Progenitor cell of endocrine pancreas (in vitro differentiated cells): ENCODE measurements around the gene RACK1. TPM values are rescaled to one million over a fixed set of nuclear protein-coding genes. Genes with fewer than 3 reads are reported as not detected.
A peak's percentile ranks its signal among the peaks of the same experiment; 100 is the strongest.
"Not testable (repeated sequence)": the region's sequence is repeated elsewhere in the genome, so short reads cannot be mapped to it uniquely, and the experiment has no call there.

Experiments used
- DNase-seq: peaks from one replicate; pipeline ENCODE4 v3.0.0; 2021; ENCODE audit warnings: low spot score; ENCODE audit not compliant: unreplicated experiment
- H3K27ac Mint-ChIP-seq: 2 replicates; pipeline ENCODE4 v1.8.0; 2021; ENCODE audit warnings: mild to moderate bottlenecking, moderate library complexity, mixed read lengths
- H3K27me3 Mint-ChIP-seq: 2 replicates; pipeline ENCODE4 v1.8.0; 2021; ENCODE audit warnings: mixed read lengths
- H3K36me3 Mint-ChIP-seq: 2 replicates; pipeline ENCODE4 v1.8.0; 2022; ENCODE audit warnings: mixed read lengths; ENCODE audit not compliant: insufficient read depth
- H3K4me1 Mint-ChIP-seq: 2 replicates; pipeline ENCODE4 v1.8.0; 2021; ENCODE audit warnings: low read depth, mixed read lengths
- H3K4me3 Mint-ChIP-seq: 2 replicates; pipeline ENCODE4 v1.8.0; 2021; ENCODE audit warnings: low read depth, mild to moderate bottlenecking, moderate library complexity, mixed read lengths
- H3K9me3 Mint-ChIP-seq: 2 replicates; pipeline ENCODE4 v1.8.0; 2021; ENCODE audit warnings: low read depth, mixed read lengths
- total RNA-seq: library from RNA; stranded (reverse); gene quantifications from 2 replicates; pipeline ENCODE4 v1.2.1, GENCODE V29; 2021
- TF ChIP-seq, protein P1 (sequence below): fragments of 200-600 bp; sonication (generic); IDR thresholded peaks from one replicate; pipeline ENCODE4 v1.5.0; 2021; ENCODE audit warnings: antibody characterized with exemption, mild to moderate bottlenecking; ENCODE audit not compliant: unreplicated experiment

Gene RACK1
- total RNA-seq, 1 donor from 2014 or later = 1,855 TPM

DNA sequence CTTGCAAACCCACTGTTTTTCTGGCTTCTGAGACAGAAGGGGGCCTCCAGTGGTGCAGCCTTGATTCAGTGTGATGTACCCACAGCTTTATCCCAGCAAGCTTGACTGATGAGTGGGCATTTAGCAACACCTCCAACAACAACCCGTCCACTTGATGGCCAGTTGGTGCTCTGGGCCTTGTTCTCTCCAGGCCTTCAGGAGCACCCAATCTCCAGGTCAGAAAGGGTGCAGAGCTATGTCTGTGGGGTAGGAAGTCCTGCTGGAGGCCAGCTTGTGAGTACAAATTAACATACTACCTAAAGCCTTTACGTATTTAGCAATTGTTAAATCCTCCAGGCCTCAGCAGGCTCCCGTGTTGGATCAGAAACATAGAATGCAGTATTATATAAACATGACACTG is 27.4 kb upstream of the RACK1 start:
- H3K36me3 Mint-ChIP-seq = no peaks in the 10 kb centered on the region
- H3K27ac Mint-ChIP-seq = no peak overlapping the region
- no peak for DNase-seq
- H3K9me3 Mint-ChIP-seq = no peaks in the 10 kb centered on the region
- peaks cover 12% of the 10 kb centered on the region for H3K4me1 Mint-ChIP-seq
- TF ChIP-seq, protein P1, sequence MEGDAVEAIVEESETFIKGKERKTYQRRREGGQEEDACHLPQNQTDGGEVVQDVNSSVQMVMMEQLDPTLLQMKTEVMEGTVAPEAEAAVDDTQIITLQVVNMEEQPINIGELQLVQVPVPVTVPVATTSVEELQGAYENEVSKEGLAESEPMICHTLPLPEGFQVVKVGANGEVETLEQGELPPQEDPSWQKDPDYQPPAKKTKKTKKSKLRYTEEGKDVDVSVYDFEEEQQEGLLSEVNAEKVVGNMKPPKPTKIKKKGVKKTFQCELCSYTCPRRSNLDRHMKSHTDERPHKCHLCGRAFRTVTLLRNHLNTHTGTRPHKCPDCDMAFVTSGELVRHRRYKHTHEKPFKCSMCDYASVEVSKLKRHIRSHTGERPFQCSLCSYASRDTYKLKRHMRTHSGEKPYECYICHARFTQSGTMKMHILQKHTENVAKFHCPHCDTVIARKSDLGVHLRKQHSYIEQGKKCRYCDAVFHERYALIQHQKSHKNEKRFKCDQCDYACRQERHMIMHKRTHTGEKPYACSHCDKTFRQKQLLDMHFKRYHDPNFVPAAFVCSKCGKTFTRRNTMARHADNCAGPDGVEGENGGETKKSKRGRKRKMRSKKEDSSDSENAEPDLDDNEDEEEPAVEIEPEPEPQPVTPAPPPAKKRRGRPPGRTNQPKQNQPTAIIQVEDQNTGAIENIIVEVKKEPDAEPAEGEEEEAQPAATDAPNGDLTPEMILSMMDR = no peak
- no peaks in the 10 kb centered on the region for H3K27me3 Mint-ChIP-seq
- no peak overlapping the region for H3K4me3 Mint-ChIP-seq

DNA sequence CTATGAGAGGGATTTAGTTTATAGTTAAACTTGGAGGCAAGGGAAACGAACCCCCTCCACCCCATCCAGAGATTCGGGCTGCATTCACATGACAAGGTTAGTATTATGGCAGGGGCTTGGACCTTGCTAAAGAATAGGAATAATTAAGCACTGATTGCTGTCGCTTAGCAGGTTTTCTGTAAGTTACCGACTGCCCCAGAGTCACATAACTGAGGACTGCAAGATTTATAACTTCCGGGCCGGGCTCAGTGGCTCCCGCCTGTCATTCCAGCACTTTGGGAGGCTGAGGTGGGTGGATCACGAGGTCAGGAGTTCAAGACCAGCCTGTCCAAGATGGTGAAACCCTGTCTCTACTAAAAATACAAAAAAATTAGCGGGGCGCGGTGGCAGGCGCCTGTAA is 24.2 kb upstream of the RACK1 start:
- H3K9me3 Mint-ChIP-seq, H3K27me3 Mint-ChIP-seq, DNase-seq, H3K4me3 Mint-ChIP-seq, H3K36me3 Mint-ChIP-seq: not testable (repeated sequence)
- Mint-ChIP-seq H3K4me1 (peaks cover 12% of the 10 kb centered on the region), H3K27ac (peak overlapping the region; percentile 7)

DNA sequence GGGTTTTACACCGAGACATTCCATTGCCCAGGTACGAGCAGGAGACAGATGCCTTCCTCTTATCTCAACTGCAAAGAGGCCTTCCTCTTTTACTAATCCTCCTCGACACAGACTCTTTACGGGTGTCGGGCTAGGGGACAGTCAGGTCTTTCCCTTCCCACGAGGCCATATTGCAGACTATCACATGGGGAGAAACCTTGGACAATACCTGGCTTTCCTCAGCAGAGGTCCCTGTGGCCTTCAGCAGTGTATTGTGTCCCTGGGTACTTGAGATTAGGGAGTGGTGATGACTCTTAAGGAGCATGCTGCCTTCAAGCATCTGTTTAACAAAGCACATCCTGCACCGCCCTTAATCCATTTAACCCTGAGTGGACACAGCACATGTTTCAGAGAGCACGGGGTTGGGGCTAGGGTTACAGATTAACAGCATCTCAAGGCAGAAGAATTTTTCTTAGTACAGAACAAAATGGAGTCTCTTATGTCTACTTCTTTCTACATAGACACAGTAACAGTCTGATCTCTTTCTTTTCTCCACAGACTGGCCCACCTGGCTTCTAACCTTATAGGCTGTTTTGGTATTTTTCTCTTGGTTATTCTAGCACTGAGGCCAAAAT is 23.7 kb upstream of the RACK1 start:
- not testable (repeated sequence) for H3K27me3 Mint-ChIP-seq, H3K9me3 Mint-ChIP-seq, H3K36me3 Mint-ChIP-seq, H3K4me3 Mint-ChIP-seq, DNase-seq
- peak overlapping the region; percentile 75 for H3K27ac Mint-ChIP-seq
- TF ChIP-seq, protein P1 = peak; percentile 16
- H3K4me1 Mint-ChIP-seq = peaks cover 12% of the 10 kb centered on the region

DNA sequence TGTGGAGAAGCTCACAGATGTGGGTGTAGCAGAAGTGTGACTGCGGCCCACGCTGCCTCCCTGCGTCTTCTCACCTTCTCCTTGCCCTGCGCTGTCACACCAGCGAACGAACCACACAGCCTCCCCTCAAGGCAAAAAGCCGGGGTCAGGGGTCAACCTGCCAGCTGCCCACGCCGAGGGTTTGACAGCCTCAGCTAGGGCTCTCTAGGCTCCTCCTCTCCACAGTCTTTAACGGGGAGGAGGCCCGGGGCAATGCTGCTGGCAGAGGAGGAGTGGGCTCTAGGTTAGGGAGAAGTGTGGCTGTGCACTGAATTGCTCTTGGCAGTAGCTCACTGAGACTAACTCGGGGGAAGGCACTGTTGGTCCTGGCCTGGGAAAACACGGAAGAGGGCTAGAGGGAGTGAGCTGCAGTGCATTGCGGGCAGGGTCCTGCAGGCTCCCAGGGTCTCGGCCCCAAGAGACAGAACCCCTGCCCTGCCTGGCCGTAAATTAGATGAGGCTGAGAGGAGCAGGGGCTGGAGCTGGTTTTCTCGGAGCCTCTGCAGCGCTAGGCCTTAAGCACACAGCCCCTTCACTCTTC is 21.5 kb upstream of the RACK1 start:
- H3K4me1 Mint-ChIP-seq = peaks cover 20% of the 10 kb centered on the region
- TF ChIP-seq, protein P1 = no peak
- no peak for DNase-seq
- no peak overlapping the region for H3K27ac Mint-ChIP-seq
- H3K27me3 Mint-ChIP-seq = no peaks in the 10 kb centered on the region
- H3K4me3 Mint-ChIP-seq = no peak overlapping the region
- H3K9me3 Mint-ChIP-seq = no peaks in the 10 kb centered on the region
- peaks cover 5% of the 10 kb centered on the region for H3K36me3 Mint-ChIP-seq

DNA sequence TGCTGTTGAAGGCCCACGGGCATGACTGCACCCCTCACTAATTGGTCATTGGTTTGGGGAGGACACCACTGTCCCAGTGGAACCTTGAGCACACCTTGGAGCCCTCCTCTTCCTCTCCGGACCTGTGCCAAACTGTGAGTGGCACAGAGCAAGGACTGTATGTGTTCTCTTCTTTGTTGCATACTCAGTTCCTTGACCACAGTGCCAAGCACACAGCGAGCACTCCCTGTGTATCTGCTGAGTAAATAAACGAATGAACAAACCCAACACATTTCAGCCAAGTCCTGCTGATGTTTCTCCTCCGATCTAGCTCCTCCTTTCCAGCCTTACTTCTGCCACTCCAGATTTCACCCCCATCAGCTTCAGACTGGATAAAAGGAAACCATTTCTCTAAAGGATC is 19.9 kb upstream of the RACK1 start:
- H3K4me3 Mint-ChIP-seq = peak overlapping the region; percentile 90
- peaks cover 5% of the 10 kb centered on the region for H3K36me3 Mint-ChIP-seq
- no peak for DNase-seq
- H3K27ac Mint-ChIP-seq = no peak overlapping the region
- no peaks in the 10 kb centered on the region for H3K9me3 Mint-ChIP-seq
- peaks cover 36% of the 10 kb centered on the region for H3K4me1 Mint-ChIP-seq
- H3K27me3 Mint-ChIP-seq = no peaks in the 10 kb centered on the region
- TF ChIP-seq, protein P1 = no peak

DNA sequence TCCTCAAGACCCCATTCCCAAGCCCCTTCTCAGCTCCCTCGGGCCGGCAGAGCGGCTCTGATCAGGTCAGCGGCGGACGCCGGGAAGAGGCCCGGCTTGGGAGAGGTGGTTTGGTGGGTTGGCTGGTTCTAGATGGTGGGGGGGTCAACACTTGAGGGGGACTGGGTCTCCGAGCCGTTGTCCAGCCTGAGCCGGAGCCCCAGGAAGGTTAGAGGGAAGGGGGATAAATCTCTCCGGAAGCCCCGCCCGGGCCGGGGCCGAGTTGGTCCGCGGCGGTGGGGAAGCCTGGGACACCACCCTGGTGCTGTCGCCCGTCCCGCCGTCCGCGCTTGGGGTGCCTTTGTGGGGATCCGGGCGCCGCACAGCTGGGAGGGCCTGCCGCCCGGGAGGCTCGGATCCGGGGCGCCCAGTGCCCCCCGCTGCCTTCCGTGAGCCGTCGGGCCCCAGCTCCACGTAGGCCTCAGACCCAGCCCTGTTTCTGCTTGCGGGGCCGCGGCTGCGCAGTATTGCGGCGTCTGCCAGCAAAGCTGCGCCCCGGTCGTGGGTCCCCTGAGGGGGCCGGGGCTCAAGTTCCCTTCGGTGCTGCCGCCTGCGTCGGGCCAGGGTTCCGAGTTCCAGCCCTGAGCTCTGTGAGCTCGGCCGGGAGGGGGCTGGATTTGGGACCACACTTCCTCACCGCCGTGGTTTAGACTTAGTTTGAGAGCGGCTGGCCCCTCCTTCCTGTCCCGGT is 17.8 kb upstream of the RACK1 start:
- TF ChIP-seq, protein P1 = no peak
- Mint-ChIP-seq H3K36me3 (peaks cover 5% of the 10 kb centered on the region), H3K9me3 (no peaks in the 10 kb centered on the region), H3K27ac (peak overlapping the region; percentile 97), H3K27me3 (no peaks in the 10 kb centered on the region), H3K4me3 (peak overlapping the region; percentile 90), H3K4me1 (peaks cover 26% of the 10 kb centered on the region)
- peak; percentile 43 for DNase-seq
